ENCODE data around the gene PPP2R5B.

PPP2R5B gene

DNA sequence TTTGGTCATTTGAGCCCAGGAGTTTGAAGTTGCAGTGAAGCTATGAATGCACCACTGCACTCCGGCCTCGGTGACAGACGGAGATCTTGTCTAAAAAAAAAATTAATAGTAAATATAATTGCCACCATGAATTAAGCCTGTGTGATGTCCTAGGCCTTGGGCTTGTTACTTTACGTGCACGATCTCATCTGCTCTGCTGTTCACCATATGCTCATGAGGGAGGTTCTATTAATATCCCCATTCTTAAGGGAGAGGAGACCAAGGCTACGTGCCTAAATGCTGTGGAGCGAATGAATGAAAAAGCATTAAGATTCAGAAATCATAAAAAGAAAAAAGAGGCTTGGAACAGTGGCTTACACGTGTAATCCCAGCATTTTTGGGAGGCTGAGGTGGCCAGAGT is 4.9 kb upstream of the PPP2R5B start:
- ChIA-PET POLR2A (interaction anchor here (0.6 to 1.2 kb wide), 3 partner anchors 8 to 192 kb away, joined by 3 to 4 read pairs (median 3); partner anchors contain the start of gene TM7SF2), CTCF (no interaction called here)
- no peak overlapping the region for H3K27ac ChIP-seq (ENCODE audit: extremely low read depth, low read depth, low read length)
- no peaks in the 10 kb centered on the region for H3K9me3 ChIP-seq (ENCODE audit: control insufficient read depth, insufficient read depth, low read depth, low read length)
- no peaks in the 10 kb centered on the region for H3K4me1 ChIP-seq (ENCODE audit: control insufficient read depth, insufficient read depth, low read length)
- TF ChIP-seq ZNF624 (tag by site-specific recombination; IDR thresholded peaks at IDR 0.05) (no peak), REST (tag by site-specific recombination; IDR thresholded peaks at IDR 0.05) (no peak), ZNF266 (tag by site-specific recombination; IDR thresholded peaks at IDR 0.05; ENCODE audit: low read depth) (no peak), ZNF114 (tag by site-specific recombination; IDR thresholded peaks at IDR 0.05) (no peak), OSR2 (tag by site-specific recombination; IDR thresholded peaks at IDR 0.05) (no peak), ZNF311 (tag by site-specific recombination; IDR thresholded peaks at IDR 0.05; ENCODE audit: borderline replicate concordance) (no peak), ZNF302 (tag by site-specific recombination; IDR thresholded peaks at IDR 0.05; ENCODE audit: low read depth) (no peak), ZNF423 (tag by site-specific recombination; IDR thresholded peaks at IDR 0.05) (no peak), ZNF76 (tag by site-specific recombination; IDR thresholded peaks at IDR 0.05; ENCODE audit: borderline replicate concordance, low read depth) (no peak), ZFP69B (tag by site-specific recombination; IDR thresholded peaks at IDR 0.05) (no peak), ZNF138 (tag by site-specific recombination; IDR thresholded peaks at IDR 0.05; ENCODE audit: borderline replicate concordance) (no peak), BCL11B (tag by site-specific recombination; IDR thresholded peaks at IDR 0.05; ENCODE audit: low read depth) (no peak), ZNF791 (tag by site-specific recombination; IDR thresholded peaks at IDR 0.05) (no peak), ZNF16 (tag by site-specific recombination; IDR thresholded peaks at IDR 0.05; ENCODE audit: low read depth) (no peak), ZNF639 (tag by site-specific recombination; IDR thresholded peaks at IDR 0.05) (no peak)
- TF ChIP-seq, protein P1, sequence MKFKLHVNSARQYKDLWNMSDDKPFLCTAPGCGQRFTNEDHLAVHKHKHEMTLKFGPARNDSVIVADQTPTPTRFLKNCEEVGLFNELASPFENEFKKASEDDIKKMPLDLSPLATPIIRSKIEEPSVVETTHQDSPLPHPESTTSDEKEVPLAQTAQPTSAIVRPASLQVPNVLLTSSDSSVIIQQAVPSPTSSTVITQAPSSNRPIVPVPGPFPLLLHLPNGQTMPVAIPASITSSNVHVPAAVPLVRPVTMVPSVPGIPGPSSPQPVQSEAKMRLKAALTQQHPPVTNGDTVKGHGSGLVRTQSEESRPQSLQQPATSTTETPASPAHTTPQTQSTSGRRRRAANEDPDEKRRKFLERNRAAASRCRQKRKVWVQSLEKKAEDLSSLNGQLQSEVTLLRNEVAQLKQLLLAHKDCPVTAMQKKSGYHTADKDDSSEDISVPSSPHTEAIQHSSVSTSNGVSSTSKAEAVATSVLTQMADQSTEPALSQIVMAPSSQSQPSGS (tag by site-specific recombination; IDR thresholded peaks at IDR 0.05; ENCODE audit: low read depth), result no peak
- TF ChIP-seq, protein P2, sequence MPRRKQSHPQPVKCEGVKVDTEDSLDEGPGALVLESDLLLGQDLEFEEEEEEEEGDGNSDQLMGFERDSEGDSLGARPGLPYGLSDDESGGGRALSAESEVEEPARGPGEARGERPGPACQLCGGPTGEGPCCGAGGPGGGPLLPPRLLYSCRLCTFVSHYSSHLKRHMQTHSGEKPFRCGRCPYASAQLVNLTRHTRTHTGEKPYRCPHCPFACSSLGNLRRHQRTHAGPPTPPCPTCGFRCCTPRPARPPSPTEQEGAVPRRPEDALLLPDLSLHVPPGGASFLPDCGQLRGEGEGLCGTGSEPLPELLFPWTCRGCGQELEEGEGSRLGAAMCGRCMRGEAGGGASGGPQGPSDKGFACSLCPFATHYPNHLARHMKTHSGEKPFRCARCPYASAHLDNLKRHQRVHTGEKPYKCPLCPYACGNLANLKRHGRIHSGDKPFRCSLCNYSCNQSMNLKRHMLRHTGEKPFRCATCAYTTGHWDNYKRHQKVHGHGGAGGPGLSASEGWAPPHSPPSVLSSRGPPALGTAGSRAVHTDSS (tag by site-specific recombination; IDR thresholded peaks at IDR 0.05), result no peak
- no peaks in the 10 kb centered on the region for H3K36me3 ChIP-seq (ENCODE audit: control insufficient read depth in 2 of 2, insufficient read depth in 1 of 2, low read length in 2 of 2)
- no peak overlapping the region for H3K4me3 ChIP-seq (ENCODE audit: low read depth, low read length)

GRCh38 chr11:64920124-64920523 is 4.4 kb upstream of the PPP2R5B start:
- CTCF ChIA-PET, result no interaction called here
- no peak overlapping the region for H3K4me3 ChIP-seq (ENCODE audit: low read depth, low read length)
- POLR2A ChIA-PET, result interaction anchor here (1.0 to 1.2 kb wide), 2 partner anchors 94 to 191 kb away, joined by 4 to 5 read pairs; partner anchors contain the start of genes ARL2 and TM7SF2
- no peaks in the 10 kb centered on the region for H3K36me3 ChIP-seq (ENCODE audit: control insufficient read depth in 2 of 2, insufficient read depth in 1 of 2, low read length in 2 of 2)
- no peaks in the 10 kb centered on the region for H3K4me1 ChIP-seq (ENCODE audit: control insufficient read depth, insufficient read depth, low read length)
- no peaks in the 10 kb centered on the region for H3K9me3 ChIP-seq (ENCODE audit: control insufficient read depth, insufficient read depth, low read depth, low read length)
- TF ChIP-seq, protein P3, sequence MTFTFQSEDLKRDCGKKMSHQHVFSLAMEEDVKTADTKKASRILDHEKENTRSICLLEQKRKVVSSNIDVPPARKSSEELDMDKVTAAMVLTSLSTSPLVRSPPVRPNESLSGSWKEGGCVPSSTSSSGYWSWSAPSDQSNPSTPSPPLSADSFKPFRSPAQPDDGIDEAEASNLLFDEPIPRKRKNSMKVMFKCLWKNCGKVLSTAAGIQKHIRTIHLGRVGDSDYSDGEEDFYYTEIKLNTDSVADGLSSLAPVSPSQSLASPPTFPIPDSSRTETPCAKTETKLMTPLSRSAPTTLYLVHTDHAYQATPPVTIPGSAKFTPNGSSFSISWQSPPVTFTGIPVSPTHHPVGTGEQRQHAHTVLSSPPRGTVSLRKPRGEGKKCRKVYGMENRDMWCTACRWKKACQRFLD (tag by site-specific recombination; IDR thresholded peaks at IDR 0.05), result no peak
- no peak for TF ChIP-seq ZNF560 (tag by site-specific recombination; IDR thresholded peaks at IDR 0.05; ENCODE audit: borderline replicate concordance)
- no peak overlapping the region for H3K27ac ChIP-seq (ENCODE audit: extremely low read depth, low read depth, low read length)

Measured in HEK293 (cell line).